WERI-Rb-1 (cell line): ENCODE results near the gene MYO18B.

ENCODE experiments used
- DNase-seq: peaks from one replicate; pipeline ENCODE4 v3.0.0-alpha.2; 2020
- H3K27ac ChIP-seq: fragments of 250-450 bp; sonication (Bioruptor Pico); 2 replicates; pipeline ENCODE4 v1.5.1; 2020; ENCODE audit warnings: mild to moderate bottlenecking, moderate library complexity
- H3K27me3 ChIP-seq: fragments of 250-450 bp; sonication (Bioruptor Pico); 2 replicates; pipeline ENCODE4 v1.5.1; 2021; ENCODE audit warnings: mild to moderate bottlenecking, low read depth, moderate library complexity; ENCODE audit not compliant: insufficient read depth, severe bottlenecking
- H3K36me3 ChIP-seq: fragments of 250-450 bp; sonication (Bioruptor Pico); 2 replicates; pipeline ENCODE4 v1.5.1; 2020; ENCODE audit warnings: mild to moderate bottlenecking, moderate library complexity
- H3K4me3 ChIP-seq: 2 replicates; pipeline ENCODE4 v1.5.1; 2011; ENCODE audit warnings: low read depth, mild to moderate bottlenecking, control low read depth, low read length
- H3K9me3 ChIP-seq: fragments of 250-450 bp; sonication (Bioruptor Pico); 2 replicates; pipeline ENCODE4 v1.5.1; 2021; ENCODE audit warnings: mild to moderate bottlenecking, moderate library complexity; ENCODE audit not compliant: severe bottlenecking
- TF ChIP-seq, protein P1 (sequence below): IDR thresholded peaks from 2 replicates; pipeline ENCODE4 v1.5.1; 2011; ENCODE audit warnings: low read depth, mild to moderate bottlenecking, control low read depth, inconsistent platforms, low read length

The MYO18B gene

DNA sequence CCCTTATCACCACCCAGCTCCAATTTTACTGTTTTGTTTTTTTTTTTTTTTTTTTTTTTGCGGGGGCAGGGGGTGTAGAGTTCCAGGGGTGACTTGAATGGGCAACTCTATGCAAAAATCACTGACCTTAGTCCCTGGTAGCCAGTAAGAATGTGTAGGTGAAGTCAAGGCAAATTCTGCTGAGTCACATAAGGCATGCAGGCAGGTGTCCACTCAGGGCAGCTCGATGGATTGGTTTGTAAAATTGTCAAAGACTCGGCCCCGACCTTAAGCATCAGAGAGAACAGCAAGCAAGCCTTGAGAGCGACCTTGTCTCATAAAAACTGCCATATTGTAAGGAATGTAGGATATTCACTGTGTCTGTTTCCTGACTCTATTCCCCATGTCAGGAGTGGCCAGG, 275.9 kb downstream of the MYO18B start:
- peaks cover 6% of the 10 kb centered on the region for H3K9me3 ChIP-seq
- H3K36me3 ChIP-seq, result no peaks in the 10 kb centered on the region
- no peak overlapping the region for H3K4me3 ChIP-seq
- TF ChIP-seq, protein P1, sequence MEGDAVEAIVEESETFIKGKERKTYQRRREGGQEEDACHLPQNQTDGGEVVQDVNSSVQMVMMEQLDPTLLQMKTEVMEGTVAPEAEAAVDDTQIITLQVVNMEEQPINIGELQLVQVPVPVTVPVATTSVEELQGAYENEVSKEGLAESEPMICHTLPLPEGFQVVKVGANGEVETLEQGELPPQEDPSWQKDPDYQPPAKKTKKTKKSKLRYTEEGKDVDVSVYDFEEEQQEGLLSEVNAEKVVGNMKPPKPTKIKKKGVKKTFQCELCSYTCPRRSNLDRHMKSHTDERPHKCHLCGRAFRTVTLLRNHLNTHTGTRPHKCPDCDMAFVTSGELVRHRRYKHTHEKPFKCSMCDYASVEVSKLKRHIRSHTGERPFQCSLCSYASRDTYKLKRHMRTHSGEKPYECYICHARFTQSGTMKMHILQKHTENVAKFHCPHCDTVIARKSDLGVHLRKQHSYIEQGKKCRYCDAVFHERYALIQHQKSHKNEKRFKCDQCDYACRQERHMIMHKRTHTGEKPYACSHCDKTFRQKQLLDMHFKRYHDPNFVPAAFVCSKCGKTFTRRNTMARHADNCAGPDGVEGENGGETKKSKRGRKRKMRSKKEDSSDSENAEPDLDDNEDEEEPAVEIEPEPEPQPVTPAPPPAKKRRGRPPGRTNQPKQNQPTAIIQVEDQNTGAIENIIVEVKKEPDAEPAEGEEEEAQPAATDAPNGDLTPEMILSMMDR, result no peak
- no peak for DNase-seq
- H3K27ac ChIP-seq, result no peak overlapping the region
- no peaks in the 10 kb centered on the region for H3K27me3 ChIP-seq

DNA sequence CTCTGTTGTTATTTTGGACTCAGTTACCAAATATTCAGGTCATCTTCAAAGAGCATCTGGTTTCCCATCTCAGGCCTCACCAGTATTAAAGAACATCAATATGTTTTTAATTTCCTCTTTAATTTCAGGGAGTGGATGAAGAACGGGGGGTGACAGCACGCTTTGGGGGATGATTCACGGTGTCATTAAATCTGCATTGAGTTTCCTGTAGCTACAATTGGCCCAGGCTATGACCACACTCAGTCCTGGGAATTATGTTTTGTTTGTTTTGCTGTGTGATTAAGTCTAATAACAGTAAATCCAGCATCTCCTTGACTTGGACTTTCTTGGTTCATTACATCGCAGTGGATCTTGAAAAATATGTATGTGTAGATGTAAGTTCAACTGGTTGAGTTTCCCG, 277.6 kb downstream of the MYO18B start:
- no peak overlapping the region for H3K4me3 ChIP-seq
- TF ChIP-seq, protein P1, result no peak
- no peaks in the 10 kb centered on the region for H3K27me3 ChIP-seq
- no peak overlapping the region for H3K27ac ChIP-seq
- peaks cover 4% of the 10 kb centered on the region for H3K9me3 ChIP-seq
- no peak for DNase-seq
- H3K36me3 ChIP-seq, result no peaks in the 10 kb centered on the region

DNA sequence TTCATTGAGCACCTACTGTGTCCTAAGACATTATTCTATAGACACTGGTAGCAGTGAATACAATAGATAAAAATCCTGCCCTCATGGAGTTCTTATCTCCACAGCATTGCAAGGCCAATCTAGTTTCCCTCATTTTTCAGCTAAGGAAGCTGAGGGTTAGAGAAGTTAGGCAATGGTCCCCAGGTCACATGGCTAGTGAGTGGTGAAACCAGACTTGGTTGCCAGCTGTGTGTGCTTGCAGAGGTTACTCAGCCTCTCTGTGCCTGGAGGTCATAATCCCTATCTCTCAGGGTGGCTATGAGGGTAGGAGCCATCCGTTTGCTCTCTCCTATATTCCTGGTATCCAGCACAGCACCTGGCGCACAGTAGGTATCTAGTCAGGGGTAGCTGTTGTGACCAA, 279.5 kb downstream of the MYO18B start:
- Histone ChIP-seq H3K4me3 (no peak overlapping the region), H3K27me3 (no peaks in the 10 kb centered on the region), H3K27ac (no peak overlapping the region), H3K9me3 (peaks cover 9% of the 10 kb centered on the region), H3K36me3 (no peaks in the 10 kb centered on the region)
- TF ChIP-seq, protein P1, result no peak
- no peak for DNase-seq

DNA sequence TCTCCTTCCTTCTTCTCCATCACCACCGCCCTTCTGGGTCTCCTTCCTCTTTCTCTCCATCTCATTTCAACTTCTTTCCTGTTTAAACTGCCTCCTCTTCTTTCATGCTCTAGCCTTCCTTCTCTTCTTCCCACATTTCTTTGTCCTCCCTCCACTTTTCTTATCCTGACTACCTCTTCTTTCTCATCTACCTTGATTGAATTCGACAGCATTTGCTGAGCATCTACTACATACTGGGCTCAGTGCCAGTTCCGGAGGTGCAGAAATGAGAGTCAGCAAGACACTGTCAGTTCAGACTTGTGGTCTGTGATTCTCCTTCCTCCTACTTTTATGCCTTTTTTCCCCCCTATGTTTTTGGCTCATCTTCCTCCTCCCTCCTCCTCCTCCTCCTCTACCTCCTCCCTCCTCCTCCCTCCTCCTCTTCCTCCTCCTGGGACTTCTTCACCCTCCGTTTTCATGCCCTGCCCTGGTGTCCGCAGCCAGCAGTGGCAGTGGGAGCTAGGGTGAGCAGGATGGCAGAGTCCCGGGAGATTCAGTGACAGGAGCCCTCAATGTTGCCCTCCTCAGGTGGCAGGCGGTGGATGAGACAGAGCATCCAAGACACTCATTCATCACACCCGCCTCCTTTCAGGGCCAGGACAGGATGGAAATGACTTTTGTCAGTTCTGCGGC, 281.3 kb downstream of the MYO18B start:
- no peak for DNase-seq
- TF ChIP-seq, protein P1, result 0 out of 2 replicates have a peak, but pooled peaks have one; percentile 20

DNA sequence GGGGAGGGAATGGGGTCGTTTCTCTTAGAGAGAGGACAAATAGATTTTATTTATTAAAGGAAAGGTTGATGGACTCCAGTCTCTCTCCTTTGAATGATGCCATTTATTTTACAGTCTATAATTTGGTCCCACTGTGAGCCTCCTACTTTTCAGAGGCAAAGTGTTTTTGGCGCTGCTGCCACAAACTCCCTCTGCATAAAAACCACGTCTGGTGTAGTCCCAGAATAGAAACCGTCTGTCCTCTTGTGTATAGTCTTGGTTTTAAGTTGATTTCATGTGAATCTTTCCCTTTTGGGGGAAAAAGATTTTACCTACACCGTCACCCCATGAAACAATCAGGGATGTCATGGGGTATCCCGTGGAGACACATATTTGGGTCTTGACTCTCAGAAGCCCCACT, 283.6 kb downstream of the MYO18B start:
- TF ChIP-seq, protein P1, result no peak
- no peak for DNase-seq
- Histone ChIP-seq H3K9me3 (peaks cover 9% of the 10 kb centered on the region), H3K36me3 (no peaks in the 10 kb centered on the region), H3K27ac (no peak overlapping the region), H3K27me3 (no peaks in the 10 kb centered on the region), H3K4me3 (no peak overlapping the region)

More for the DNA sequence above, 281.3 kb downstream of the MYO18B start:
- Histone ChIP-seq H3K27me3 (no peaks in the 10 kb centered on the region), H3K27ac (no peak overlapping the region), H3K4me3 (no peak overlapping the region), H3K9me3 (peaks cover 9% of the 10 kb centered on the region), H3K36me3 (no peaks in the 10 kb centered on the region)

DNA sequence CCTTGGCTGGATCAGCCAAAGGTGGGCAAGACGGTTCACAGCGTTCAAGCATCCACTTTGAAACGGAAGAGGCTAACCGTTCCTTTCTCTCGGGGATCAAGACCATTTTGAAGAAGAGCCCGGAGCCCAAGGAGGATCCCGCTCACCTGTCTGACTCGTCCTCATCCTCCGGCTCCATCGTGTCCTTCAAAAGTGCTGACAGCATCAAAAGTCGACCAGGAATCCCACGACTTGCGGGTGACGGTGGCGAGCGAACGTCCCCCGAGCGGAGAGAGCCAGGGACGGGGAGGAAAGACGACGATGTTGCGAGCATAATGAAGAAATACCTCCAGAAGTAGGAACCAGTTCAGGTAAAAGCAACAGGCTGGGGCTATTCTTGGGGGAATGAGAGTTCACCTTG, 285.4 kb downstream of the MYO18B start:
- DNase-seq, result no peak
- TF ChIP-seq, protein P1, result no peak
- H3K27ac ChIP-seq, result no peak overlapping the region

More for the DNA sequence above, 285.4 kb downstream of the MYO18B start:
- Histone ChIP-seq H3K9me3 (peaks cover 9% of the 10 kb centered on the region), H3K4me3 (no peak overlapping the region), H3K36me3 (no peaks in the 10 kb centered on the region), H3K27me3 (no peaks in the 10 kb centered on the region)
